ENCODE data around the gene NAA50.

- TF ChIP-seq POLR2A (IDR thresholded peaks at IDR 0.05) (no peak), CTCF (IDR thresholded peaks at IDR 0.05) (no peak), POLR2AphosphoS5 (IDR thresholded peaks at IDR 0.05; ENCODE audit: insufficient read depth in 1 of 2, low read depth in 1 of 2) (no peak)
Observed at GRCh38 chr3:113769551-113769950, 23.5 kb upstream of the NAA50 start.

All from vagina (tissue), 2 donors.